Sigmoid colon (tissue), 4 donors: ENCODE results near the gene IL1RAPL2.

ENCODE experiments used
- EP300 ChIP-seq, 4 donors: sonication (generic); formaldehyde crosslinking; IDR thresholded peaks; one replicate each; pipeline ENCODE4 v1.6.1; 2017; ENCODE audit warnings: antibody characterized with exemption in 4 of 4
- POLR2A ChIP-seq, 2 donors: fragments of 450-650 bp; IDR thresholded peaks; one replicate each; pipeline ENCODE4 v1.6.1; 2016; ENCODE audit warnings: antibody characterized with exemption in 2 of 2, mild to moderate bottlenecking in 2 of 2, moderate library complexity in 2 of 2
- POLR2AphosphoS5 ChIP-seq, 4 donors: sonication (generic); formaldehyde crosslinking; IDR thresholded peaks; one replicate each; pipeline ENCODE4 v1.6.1; 2017; ENCODE audit warnings: antibody characterized with exemption in 4 of 4
- TF ChIP-seq, protein P1 (sequence below), 4 experiments: fragments of 450-650 bp in 3 of 4; fragments of 200-600 bp in 1 of 4; IDR thresholded peaks; one replicate each; pipeline ENCODE4 v1.5.1; 2016 to 2019; ENCODE audit warnings: antibody characterized with exemption in 4 of 4, mild to moderate bottlenecking in 3 of 4, moderate library complexity in 2 of 4

DNA sequence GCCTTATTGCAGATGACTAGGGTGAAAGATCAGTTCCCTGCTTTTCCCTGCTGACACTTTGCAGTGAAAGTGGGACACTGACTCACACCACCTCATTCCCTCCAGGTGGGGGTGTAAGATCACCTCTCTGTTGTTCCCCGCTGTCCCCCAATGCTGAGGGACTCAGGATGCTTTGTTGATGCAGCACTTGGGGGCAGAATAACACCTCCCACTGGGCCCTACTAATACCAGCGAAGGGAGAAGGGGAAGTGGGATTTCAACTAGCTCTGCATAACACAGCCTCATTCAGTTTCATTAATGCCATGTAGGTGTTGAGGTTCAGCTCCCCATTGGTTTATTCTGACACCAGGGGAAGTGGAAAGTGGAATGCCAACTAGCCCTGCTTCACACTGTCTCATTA lies 43.6 kb upstream of the IL1RAPL2 start:
- TF ChIP-seq, protein P1, sequence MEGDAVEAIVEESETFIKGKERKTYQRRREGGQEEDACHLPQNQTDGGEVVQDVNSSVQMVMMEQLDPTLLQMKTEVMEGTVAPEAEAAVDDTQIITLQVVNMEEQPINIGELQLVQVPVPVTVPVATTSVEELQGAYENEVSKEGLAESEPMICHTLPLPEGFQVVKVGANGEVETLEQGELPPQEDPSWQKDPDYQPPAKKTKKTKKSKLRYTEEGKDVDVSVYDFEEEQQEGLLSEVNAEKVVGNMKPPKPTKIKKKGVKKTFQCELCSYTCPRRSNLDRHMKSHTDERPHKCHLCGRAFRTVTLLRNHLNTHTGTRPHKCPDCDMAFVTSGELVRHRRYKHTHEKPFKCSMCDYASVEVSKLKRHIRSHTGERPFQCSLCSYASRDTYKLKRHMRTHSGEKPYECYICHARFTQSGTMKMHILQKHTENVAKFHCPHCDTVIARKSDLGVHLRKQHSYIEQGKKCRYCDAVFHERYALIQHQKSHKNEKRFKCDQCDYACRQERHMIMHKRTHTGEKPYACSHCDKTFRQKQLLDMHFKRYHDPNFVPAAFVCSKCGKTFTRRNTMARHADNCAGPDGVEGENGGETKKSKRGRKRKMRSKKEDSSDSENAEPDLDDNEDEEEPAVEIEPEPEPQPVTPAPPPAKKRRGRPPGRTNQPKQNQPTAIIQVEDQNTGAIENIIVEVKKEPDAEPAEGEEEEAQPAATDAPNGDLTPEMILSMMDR (IDR thresholded peaks at IDR 0.05) = no peak
- TF ChIP-seq POLR2A (IDR thresholded peaks at IDR 0.05) (no peak), POLR2AphosphoS5 (IDR thresholded peaks at IDR 0.05) (no peak), EP300 (IDR thresholded peaks at IDR 0.05) (no peak)
